ENCODE data around the gene ANKRD9.

Gene ANKRD9

GRCh38 chr14:102499401-102500157 lies 10.0 kb downstream of the ANKRD9 start:
- in situ Hi-C loops (cut with MboI; ENCODE audit: low sequenced_read_pairs): no loop called here

- in situ Hi-C loops (cut with MboI; ENCODE audit: low sequenced_read_pairs): no loop called here
Measured at GRCh38 chr14:102498678-102499265, 10.8 kb downstream of the ANKRD9 start.

- in situ Hi-C loops (cut with MboI; ENCODE audit: low sequenced_read_pairs): no loop called here
Measured at GRCh38 chr14:102497998-102498677, 11.4 kb downstream of the ANKRD9 start.

- in situ Hi-C loops (cut with MboI; ENCODE audit: low sequenced_read_pairs): no loop called here
Measured at GRCh38 chr14:102496958-102497744, 12.4 kb downstream of the ANKRD9 start.

- in situ Hi-C loops (cut with MboI; ENCODE audit: low sequenced_read_pairs): no loop called here
Measured at GRCh38 chr14:102496331-102496691, 13.3 kb downstream of the ANKRD9 start.

GRCh38 chr14:102495491-102496330 lies 13.9 kb downstream of the ANKRD9 start:
- in situ Hi-C loops (cut with MboI; ENCODE audit: low sequenced_read_pairs): no loop called here

- in situ Hi-C loops (cut with MboI; ENCODE audit: low sequenced_read_pairs): no loop called here
Measured at GRCh38 chr14:102493585-102493984, 16.0 kb downstream of the ANKRD9 start.

GRCh38 chr14:102493096-102493495 lies 16.5 kb downstream of the ANKRD9 start:
- in situ Hi-C loops (cut with MboI; ENCODE audit: low sequenced_read_pairs): no loop called here

GRCh38 chr14:102492531-102492910 lies 17.1 kb downstream of the ANKRD9 start:
- in situ Hi-C loops (cut with MboI; ENCODE audit: low sequenced_read_pairs): no loop called here

GRCh38 chr14:102491786-102492530 lies 17.6 kb downstream of the ANKRD9 start:
- in situ Hi-C loops (cut with MboI; ENCODE audit: low sequenced_read_pairs): no loop called here

GRCh38 chr14:102491366-102491765 lies 18.2 kb downstream of the ANKRD9 start:
- in situ Hi-C loops (cut with MboI; ENCODE audit: low sequenced_read_pairs): no loop called here

- in situ Hi-C loops (cut with MboI; ENCODE audit: low sequenced_read_pairs): no loop called here
Measured at GRCh38 chr14:102490456-102490855, 19.1 kb downstream of the ANKRD9 start.

GRCh38 chr14:102487204-102487577 lies 22.4 kb downstream of the ANKRD9 start:
- in situ Hi-C loops (cut with MboI; ENCODE audit: low sequenced_read_pairs): no loop called here

GRCh38 chr14:102486513-102487203 lies 22.9 kb downstream of the ANKRD9 start:
- in situ Hi-C loops (cut with MboI; ENCODE audit: low sequenced_read_pairs): no loop called here

GRCh38 chr14:102485693-102486512 lies 23.7 kb downstream of the ANKRD9 start:
- in situ Hi-C loops (cut with MboI; ENCODE audit: low sequenced_read_pairs): no loop called here

GRCh38 chr14:102484316-102484715 lies 25.3 kb downstream of the ANKRD9 start:
- in situ Hi-C loops (cut with MboI; ENCODE audit: low sequenced_read_pairs): no loop called here

- in situ Hi-C loops (cut with MboI; ENCODE audit: low sequenced_read_pairs): no loop called here
Measured at GRCh38 chr14:102481791-102482238, 27.8 kb downstream of the ANKRD9 start.

- in situ Hi-C loops (cut with MboI; ENCODE audit: low sequenced_read_pairs): no loop called here
Measured at GRCh38 chr14:102481371-102481770, 28.2 kb downstream of the ANKRD9 start.
